ENCODE measurements around the gene SCGB2B2. TPM values are rescaled to one million over a fixed set of nuclear protein-coding genes. Genes with fewer than 3 reads are reported as not detected.

SCGB2B2 gene
- polyA plus RNA-seq, 4 donors, result 0.15 to 0.50 TPM; not detected in 2

DNA sequence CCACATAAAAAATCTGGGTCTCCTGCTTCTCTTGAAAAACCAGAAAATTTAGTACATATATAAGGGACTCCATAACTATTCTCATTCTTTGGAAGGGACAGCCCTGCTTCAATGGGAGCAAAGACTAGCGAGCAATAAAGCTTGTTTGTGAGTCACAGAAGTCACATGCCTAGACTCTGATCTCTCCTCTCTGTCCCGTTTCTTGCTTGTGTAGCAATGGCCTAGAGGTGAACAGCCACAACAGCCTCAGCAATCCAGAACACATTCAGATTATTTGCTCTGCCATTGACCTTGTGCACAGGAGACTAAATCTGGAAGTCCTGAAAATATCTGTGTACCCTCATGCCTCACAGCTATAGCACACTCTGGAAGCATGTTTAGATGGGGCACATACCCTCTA lies 43.2 kb downstream of the SCGB2B2 start:
- Histone ChIP-seq H3K36me3 (ENCODE audit: control insufficient read depth in 3 of 3, insufficient read depth in 2 of 3, low read depth in 1 of 3, low read length in 3 of 3) (peaks cover 0 to 4% (median 0%) of the 10 kb centered on the region in 3 donors), H3K9me3 (ENCODE audit: control insufficient read depth in 2 of 2, insufficient read depth in 1 of 2, low read depth in 1 of 2, low read length in 1 of 2) (peaks cover 4 to 13% of the 10 kb centered on the region in 2 donors), H3K27me3 (ENCODE audit: control insufficient read depth in 3 of 3, insufficient read depth in 3 of 3, low read length in 3 of 3) (no peaks in the 10 kb centered on the region), H3K27ac (ENCODE audit: low read depth in 1 of 3, low read length in 2 of 3) (peak overlapping the region in 1 of 3 donors; percentile 42), H3K4me3 (ENCODE audit: low read depth in 1 of 3, low read length in 3 of 3) (no peak overlapping the region), H3K4me1 (ENCODE audit: control insufficient read depth in 3 of 3, insufficient read depth in 2 of 3, low read depth in 1 of 3, low read length in 2 of 3) (peaks cover 0 to 3% (median 0%) of the 10 kb centered on the region in 3 donors)
- WGBS, 3 donors, result 73 to 86% (median 84%) methylated on average over 2 of the region's 2 CpGs
- FAIRE-seq (no peak), DNase-seq (peak in 1 of 2 donors; percentile 62)

Other genes with a start within 250 kb of the SCGB2B2 start
- 10 to 100 TPM; 29.3 to 87.4 (median 59.1) TPM for gene UBA2, start 248.8 kb downstream of the SCGB2B2 start, polyA plus RNA-seq
- 1 to 10 TPM in 3 of 4 donors, not detected in 1; 2.4 to 5.8 (median 3.8) TPM for gene WTIP, start 195.4 kb downstream of the SCGB2B2 start, polyA plus RNA-seq
- gene ZNF302, start 519 bp upstream of the SCGB2B2 start, polyA plus RNA-seq, result 10 to 100 TPM; 10.5 to 54.7 (median 15.3) TPM
- gene ZNF181, start 57.1 kb upstream of the SCGB2B2 start, polyA plus RNA-seq, result 10 to 100 TPM in 3 of 4 donors, 1 to 10 TPM in 1; 8.9 to 22.4 (median 10.3) TPM
- 1 to 10 TPM; 3.6 to 9.1 (median 4.2) TPM for gene ZNF599, start 96.1 kb upstream of the SCGB2B2 start, polyA plus RNA-seq
- 1 to 10 TPM in 3 of 4 donors, under 1 TPM in 1; 0.54 to 5.9 (median 3.2) TPM for gene ZNF30, start 249.7 kb upstream of the SCGB2B2 start, polyA plus RNA-seq

All from small intestine (tissue), 7 donors.